ENCODE results near the gene TLR7.

The TLR7 gene

DNA sequence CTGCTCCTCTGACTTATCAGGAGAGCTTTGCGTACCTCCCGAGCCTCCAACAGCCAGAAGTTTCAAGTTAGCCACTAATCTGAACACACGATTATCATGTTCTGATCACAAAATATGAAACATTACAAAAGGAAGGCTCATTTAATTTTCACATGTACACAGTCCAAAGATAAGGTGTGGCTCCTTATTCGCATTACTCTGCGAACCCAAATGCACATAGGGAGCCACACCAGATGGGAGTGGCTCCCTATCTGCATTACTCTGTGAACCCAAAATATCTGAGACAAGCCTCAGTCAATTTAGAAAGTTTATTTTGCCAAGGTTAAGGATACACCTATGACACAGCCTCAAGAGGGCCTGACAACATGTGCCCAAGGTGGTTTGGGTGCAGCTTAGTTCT lies 68.0 kb downstream of the TLR7 start:
- no peak for DNase-seq

DNA sequence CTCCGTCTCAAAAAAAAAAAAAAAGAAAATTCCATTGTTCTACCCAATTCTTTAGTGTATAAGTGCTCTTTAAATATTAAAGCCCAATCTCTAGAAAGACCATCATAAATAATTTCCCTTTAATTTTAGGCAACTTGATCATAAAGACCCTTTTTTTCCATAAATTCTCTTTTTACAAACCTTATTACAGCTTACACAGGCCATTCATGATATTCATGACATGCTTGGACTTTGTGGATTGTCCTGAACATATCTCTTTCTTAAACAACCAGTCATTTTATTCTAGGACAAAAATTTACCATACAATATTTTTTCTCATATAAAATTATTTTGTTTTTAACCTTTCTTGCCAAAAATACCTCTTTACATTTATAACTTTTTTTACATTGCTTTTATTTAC lies 70.1 kb downstream of the TLR7 start:
- no peak for DNase-seq

All from OCI-M1 (cell line).